ENCODE results near the gene RAI1. TPM values are rescaled to one million over a fixed set of nuclear protein-coding genes. Genes with fewer than 3 reads are reported as not detected.
A peak's percentile ranks its signal among the peaks of the same experiment; 100 is the strongest.

The RAI1 gene
- total RNA-seq, 1 donor: 9.1 TPM

GRCh38 chr17:17749025-17749772, 67.9 kb downstream of the RAI1 start:
- no peak for DNase-seq (ENCODE audit: low read depth)
- TF ChIP-seq, protein P1, sequence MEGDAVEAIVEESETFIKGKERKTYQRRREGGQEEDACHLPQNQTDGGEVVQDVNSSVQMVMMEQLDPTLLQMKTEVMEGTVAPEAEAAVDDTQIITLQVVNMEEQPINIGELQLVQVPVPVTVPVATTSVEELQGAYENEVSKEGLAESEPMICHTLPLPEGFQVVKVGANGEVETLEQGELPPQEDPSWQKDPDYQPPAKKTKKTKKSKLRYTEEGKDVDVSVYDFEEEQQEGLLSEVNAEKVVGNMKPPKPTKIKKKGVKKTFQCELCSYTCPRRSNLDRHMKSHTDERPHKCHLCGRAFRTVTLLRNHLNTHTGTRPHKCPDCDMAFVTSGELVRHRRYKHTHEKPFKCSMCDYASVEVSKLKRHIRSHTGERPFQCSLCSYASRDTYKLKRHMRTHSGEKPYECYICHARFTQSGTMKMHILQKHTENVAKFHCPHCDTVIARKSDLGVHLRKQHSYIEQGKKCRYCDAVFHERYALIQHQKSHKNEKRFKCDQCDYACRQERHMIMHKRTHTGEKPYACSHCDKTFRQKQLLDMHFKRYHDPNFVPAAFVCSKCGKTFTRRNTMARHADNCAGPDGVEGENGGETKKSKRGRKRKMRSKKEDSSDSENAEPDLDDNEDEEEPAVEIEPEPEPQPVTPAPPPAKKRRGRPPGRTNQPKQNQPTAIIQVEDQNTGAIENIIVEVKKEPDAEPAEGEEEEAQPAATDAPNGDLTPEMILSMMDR (IDR thresholded peaks at IDR 0.05; ENCODE audit: insufficient read depth, low read length): no peak
- no peak overlapping the region for H3K4me3 ChIP-seq (ENCODE audit: low read depth, low read length)

DNA sequence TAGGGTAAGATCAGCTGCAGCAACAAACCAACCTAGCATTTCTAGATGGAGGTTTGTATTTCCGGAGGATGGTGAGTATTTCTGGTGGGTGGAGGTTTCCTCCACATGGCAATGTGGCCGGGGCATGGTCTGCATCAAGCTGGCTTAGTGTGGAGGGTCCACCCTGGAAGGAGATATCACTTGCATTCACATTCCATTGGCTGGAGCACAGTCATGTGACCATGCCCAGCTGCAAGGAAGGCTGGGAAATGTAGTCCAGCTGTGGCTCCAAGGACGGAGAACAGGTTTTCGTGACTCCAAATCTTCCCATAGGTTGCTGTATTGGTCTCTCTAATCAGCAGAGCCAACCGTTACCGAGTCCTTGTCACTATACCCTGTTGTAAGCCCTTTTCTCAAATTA, 68.7 kb downstream of the RAI1 start:
- no peak overlapping the region for H3K4me3 ChIP-seq (ENCODE audit: low read depth, low read length)
- peak; percentile 56 for DNase-seq (ENCODE audit: low read depth)
- TF ChIP-seq, protein P1 (IDR thresholded peaks at IDR 0.05; ENCODE audit: insufficient read depth, low read length): no peak

- H3K4me3 ChIP-seq (ENCODE audit: low read depth, low read length): no peak overlapping the region
- TF ChIP-seq, protein P1 (IDR thresholded peaks at IDR 0.05; ENCODE audit: insufficient read depth, low read length): no peak
- DNase-seq (ENCODE audit: low read depth): no peak
Observed at GRCh38 chr17:17750881-17751280, 69.6 kb downstream of the RAI1 start.

- no peak for DNase-seq (ENCODE audit: low read depth)
- peak overlapping the region; percentile 61 for H3K4me3 ChIP-seq (ENCODE audit: low read depth, low read length)
- TF ChIP-seq, protein P1 (IDR thresholded peaks at IDR 0.05; ENCODE audit: insufficient read depth, low read length): no peak
Observed at GRCh38 chr17:17751489-17752088, 70.3 kb downstream of the RAI1 start.

DNA sequence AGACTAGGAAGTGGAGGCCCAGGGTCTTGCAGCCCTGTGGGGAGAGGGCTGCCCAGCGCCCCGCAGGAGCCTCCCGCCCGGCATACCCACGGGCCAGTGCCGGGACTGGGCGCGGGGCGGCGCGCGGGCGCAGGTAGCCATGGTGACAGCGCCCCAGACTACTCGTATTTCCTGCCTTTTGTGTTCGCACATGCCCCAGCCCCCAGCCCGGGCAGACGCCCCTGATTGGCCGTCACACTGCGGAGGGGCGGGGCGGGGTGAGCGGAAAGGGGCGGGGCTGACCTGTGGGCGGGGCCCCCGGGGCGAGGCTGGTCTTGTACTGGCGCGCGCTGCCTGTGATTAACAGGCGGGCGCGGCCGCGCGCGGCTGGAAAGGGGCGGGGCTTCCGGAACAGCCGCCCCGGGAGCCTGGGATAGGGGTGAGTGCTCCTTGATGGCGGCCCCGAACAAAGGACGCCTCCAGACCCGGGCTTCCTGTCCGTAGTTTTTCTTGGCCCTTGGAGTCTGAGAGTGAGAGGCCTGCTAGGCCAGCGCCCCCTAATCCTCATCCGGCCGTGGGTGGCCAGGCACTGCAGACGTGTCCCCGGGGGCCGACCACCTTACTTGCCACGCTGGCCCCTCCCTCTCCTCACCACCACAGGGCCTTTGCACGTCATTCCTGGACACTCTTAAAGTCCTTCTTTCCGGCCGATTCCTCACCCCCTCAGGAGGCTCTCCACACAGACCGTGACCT, 71.0 kb downstream of the RAI1 start:
- DNase-seq (ENCODE audit: low read depth): peak; percentile 88
- H3K4me3 ChIP-seq (ENCODE audit: low read depth, low read length): peak overlapping the region; percentile 66
- TF ChIP-seq, protein P1 (IDR thresholded peaks at IDR 0.05; ENCODE audit: insufficient read depth, low read length): no peak

DNA sequence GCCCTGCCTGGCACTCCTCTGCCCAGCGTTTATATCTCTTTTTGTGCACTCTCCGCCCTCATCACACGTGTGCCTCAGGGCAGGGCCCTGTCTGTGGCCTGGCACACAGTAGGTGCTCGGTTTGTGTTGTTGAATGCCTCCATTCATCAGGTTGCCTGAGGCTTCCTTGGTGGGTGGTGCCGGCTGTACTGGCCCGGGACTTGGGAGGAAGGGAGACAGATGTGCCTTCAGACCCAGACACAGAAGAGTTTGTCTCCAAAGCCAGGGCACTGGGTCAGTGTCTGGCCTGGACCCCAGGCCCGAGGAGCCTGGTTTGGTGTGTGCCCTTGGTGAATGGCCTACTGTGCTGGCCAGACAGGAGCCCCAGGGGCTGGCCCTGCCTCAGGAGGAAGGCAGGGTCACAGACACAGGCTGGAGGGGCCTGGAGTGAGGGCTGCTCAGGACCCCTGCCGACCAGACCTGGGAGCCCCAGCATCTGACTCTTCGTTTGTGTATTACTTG, 71.6 kb downstream of the RAI1 start:
- TF ChIP-seq, protein P1 (IDR thresholded peaks at IDR 0.05; ENCODE audit: insufficient read depth, low read length): no peak
- H3K4me3 ChIP-seq (ENCODE audit: low read depth, low read length): peak overlapping the region; percentile 66
- DNase-seq (ENCODE audit: low read depth): no peak

Measured in fibroblast of the aortic adventitia (primary cell).